ENCODE data around the gene IL17REL.

Gene IL17REL

GRCh38 chr22:49953680-49954344, 58.8 kb downstream of the IL17REL start:
- Histone ChIP-seq H3K36me3 (ENCODE audit: insufficient read depth) (no peaks in the 10 kb centered on the region), H4K20me1 (ENCODE audit: insufficient read depth) (no peaks in the 10 kb centered on the region), H3K9ac (no peak overlapping the region), H3K27me3 (ENCODE audit: insufficient read depth, low read depth) (no peaks in the 10 kb centered on the region), H3K27ac (no peak overlapping the region), H2AFZ (ENCODE audit: low read depth) (no peak overlapping the region), H3K4me1 (ENCODE audit: low read depth, poor library complexity, severe bottlenecking) (no peaks in the 10 kb centered on the region), H3K4me2 (no peak overlapping the region), H3K79me2 (ENCODE audit: insufficient read depth, low read depth) (no peaks in the 10 kb centered on the region), H3K4me3 (IDR thresholded peaks at IDR 0.05; ENCODE audit: insufficient read depth, low read depth, low read length) (no peak overlapping the region)
- no peak for TF ChIP-seq CTCF (conservative IDR thresholded peaks at IDR 0.05; ENCODE audit: low read depth, low read length)

- Histone ChIP-seq H4K20me1 (ENCODE audit: insufficient read depth) (no peaks in the 10 kb centered on the region), H2AFZ (ENCODE audit: low read depth) (no peak overlapping the region), H3K79me2 (ENCODE audit: insufficient read depth, low read depth) (no peaks in the 10 kb centered on the region), H3K27me3 (ENCODE audit: insufficient read depth, low read depth) (no peaks in the 10 kb centered on the region), H3K27ac (no peak overlapping the region), H3K9ac (no peak overlapping the region), H3K4me3 (IDR thresholded peaks at IDR 0.05; ENCODE audit: insufficient read depth, low read depth, low read length) (no peak overlapping the region), H3K36me3 (ENCODE audit: insufficient read depth) (no peaks in the 10 kb centered on the region), H3K4me2 (no peak overlapping the region), H3K4me1 (ENCODE audit: low read depth, poor library complexity, severe bottlenecking) (no peaks in the 10 kb centered on the region)
- no peak for TF ChIP-seq CTCF (conservative IDR thresholded peaks at IDR 0.05; ENCODE audit: low read depth, low read length)
Observed at GRCh38 chr22:49953027-49953679, 59.4 kb downstream of the IL17REL start.

GRCh38 chr22:49951986-49952896, 60.3 kb downstream of the IL17REL start:
- no peaks in the 10 kb centered on the region for H3K4me1 ChIP-seq (ENCODE audit: low read depth, poor library complexity, severe bottlenecking)

GRCh38 chr22:49951678-49951985, 60.9 kb downstream of the IL17REL start:
- Histone ChIP-seq H2AFZ (ENCODE audit: low read depth) (no peak overlapping the region), H4K20me1 (ENCODE audit: insufficient read depth) (no peaks in the 10 kb centered on the region), H3K4me1 (ENCODE audit: low read depth, poor library complexity, severe bottlenecking) (no peaks in the 10 kb centered on the region), H3K4me3 (IDR thresholded peaks at IDR 0.05; ENCODE audit: insufficient read depth, low read depth, low read length) (no peak overlapping the region), H3K27me3 (ENCODE audit: insufficient read depth, low read depth) (no peaks in the 10 kb centered on the region), H3K36me3 (ENCODE audit: insufficient read depth) (no peaks in the 10 kb centered on the region), H3K27ac (no peak overlapping the region), H3K79me2 (ENCODE audit: insufficient read depth, low read depth) (no peaks in the 10 kb centered on the region), H3K9ac (no peak overlapping the region), H3K4me2 (no peak overlapping the region)
- TF ChIP-seq CTCF (conservative IDR thresholded peaks at IDR 0.05; ENCODE audit: low read depth, low read length) = no peak

More at GRCh38 chr22:49951986-49952896, 60.3 kb downstream of the IL17REL start:
- Histone ChIP-seq H3K4me3 (IDR thresholded peaks at IDR 0.05; ENCODE audit: insufficient read depth, low read depth, low read length) (no peak overlapping the region), H2AFZ (ENCODE audit: low read depth) (no peak overlapping the region), H3K4me2 (no peak overlapping the region), H3K27ac (no peak overlapping the region), H4K20me1 (ENCODE audit: insufficient read depth) (no peaks in the 10 kb centered on the region), H3K36me3 (ENCODE audit: insufficient read depth) (no peaks in the 10 kb centered on the region), H3K27me3 (ENCODE audit: insufficient read depth, low read depth) (no peaks in the 10 kb centered on the region), H3K9ac (no peak overlapping the region), H3K79me2 (ENCODE audit: insufficient read depth, low read depth) (no peaks in the 10 kb centered on the region)
- no peak for TF ChIP-seq CTCF (conservative IDR thresholded peaks at IDR 0.05; ENCODE audit: low read depth, low read length)
